Right lobe of liver (tissue), 6 donors: ENCODE results near the gene STOM. TPM values are rescaled to one million over a fixed set of nuclear protein-coding genes. Genes with fewer than 3 reads are reported as not detected.

Experiments
- ATAC-seq, 4 donors: fragments of 200-7000 bp; cut with Tn5 transposase; one replicate each; pipeline ENCODE4 v1.9.1; 2020; ENCODE audit warnings: mild to moderate bottlenecking in 4 of 4, moderate library complexity in 4 of 4
- DNase-seq, 3 donors: peaks; one replicate each; pipeline ENCODE4 v3.0.0-alpha.2; 2020
- H3K27ac ChIP-seq, 3 donors: fragments of 200-600 bp; one replicate each; pipeline ENCODE4 v1.8.0; 2022
- H3K27me3 ChIP-seq, 2 donors: fragments of 200-600 bp; one replicate each; pipeline ENCODE4 v1.8.0; 2022
- H3K36me3 ChIP-seq, 4 donors: fragments of 200-600 bp; sonication (generic) in 1 of 4; one replicate each; pipeline versions ENCODE4 v1.5.1 to v1.8.0; 2017 to 2022; ENCODE audit warnings: control low read depth in 1 of 4
- H3K4me1 ChIP-seq, 4 donors: fragments of 200-600 bp; sonication (generic) in 1 of 4; one replicate each; pipeline versions ENCODE4 v1.5.1 to v1.8.0; 2017 to 2022; ENCODE audit warnings: control low read depth in 1 of 4
- H3K4me3 ChIP-seq, 3 donors: fragments of 200-600 bp; one replicate each; pipeline ENCODE4 v1.8.0; 2022
- H3K9me3 ChIP-seq, 4 donors: fragments of 200-600 bp; sonication (generic) in 1 of 4; one replicate each; pipeline versions ENCODE4 v1.5.1 to v1.8.0; 2017 to 2022; ENCODE audit warnings: control low read depth in 1 of 4
- CTCF ChIP-seq, 4 donors: fragments of 200-600 bp in 3 of 4; fragments of 450-650 bp in 1 of 4; IDR thresholded peaks; one replicate each; pipeline versions ENCODE4 v1.5.1 to v1.8.0; 2016 to 2022; ENCODE audit warnings: antibody characterized with exemption in 4 of 4, mild to moderate bottlenecking in 2 of 4
- POLR2A ChIP-seq: fragments of 450-650 bp; IDR thresholded peaks from one replicate; pipeline ENCODE4 v1.6.1; 2017; ENCODE audit warnings: antibody characterized with exemption, mild to moderate bottlenecking
- WGBS: methylation state at CpG from one replicate; pipeline ENCODE4 v1.1.6; 2018; ENCODE audit warnings: low coverage, low lambda C conversion rate; ENCODE audit not compliant: insufficient coverage; ENCODE audit errors: missing lambda C conversion rate; 5-methylcytosine and 5-hydroxymethylcytosine counted together
- intact Hi-C, 2 donors: fragments of 100-400 bp; cut with DNase I; formaldehyde crosslinking; loops; one replicate each; pipeline versions ENCODE4 v1.11.2 to v1.14.1; 2022
- total RNA-seq, 6 experiments: library from RNA; depleted of rRNA in 2 of 6; stranded (reverse); fragments of >200 nt in 2 of 6; fragmentation: NEBNext Ultra II Directional in 3 of 6; extraction: Animal tissue kit (Norgen Biotek cat#: 25700) in 3 of 6; gene quantifications; one replicate each; pipeline versions ENCODE4 v1.1.0 to v1.2.4, GENCODE V29; 2016 to 2023
- donor health status: DM: no; HTN: yes; CAD: no.
- donor health status: DM: no; HTN: no; CAD: no.
- donor health status: DM: no; HTN: no; CAD: no.
- donor health status: DM: no; HTN: yes; CAD: no.
- donor health status: DM: no; HTN: yes; CAD: no.

The STOM gene
- total RNA-seq, 6 experiments from 2014 or later, result 232 to 655 (median 443) TPM

DNA sequence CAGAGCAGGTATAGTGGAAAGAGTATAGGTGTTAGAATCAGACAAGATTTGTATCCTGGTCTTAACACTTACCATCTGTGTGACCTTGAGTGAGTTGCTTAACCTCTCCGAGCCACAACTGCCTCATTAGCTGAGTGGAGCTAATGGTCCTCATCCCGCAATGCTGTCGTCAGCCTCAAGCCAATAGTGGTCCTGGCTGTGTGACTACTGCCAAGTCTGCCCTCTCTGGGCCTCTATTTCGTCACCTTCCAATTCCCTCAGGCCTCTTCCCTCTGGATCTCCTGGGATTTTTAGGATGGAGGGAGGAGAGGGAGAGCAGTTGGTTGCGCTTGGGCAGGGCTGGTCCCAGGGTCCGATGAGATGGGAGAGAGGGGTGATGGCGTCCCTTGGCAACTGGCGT lies 41.6 kb downstream of the STOM start:
- Histone ChIP-seq H3K27ac (peak overlapping the region in 1 of 3 donors; percentile 96), H3K36me3 (peaks cover 0 to 30% (median 6%) of the 10 kb centered on the region in 4 donors), H3K9me3 (no peaks in the 10 kb centered on the region), H3K4me1 (peaks cover 0 to 20% (median 7%) of the 10 kb centered on the region in 4 donors), H3K4me3 (no peak overlapping the region), H3K27me3 (no peaks in the 10 kb centered on the region)
- whole genome bisulfite sequencing, result 80% methylated on average over 5 of the region's 8 CpGs
- no peak for ATAC-seq
- no peak for TF ChIP-seq CTCF (IDR thresholded peaks at IDR 0.05)
- TF ChIP-seq POLR2A, result no peak
- intact Hi-C loops, result no loop called here
- no peak for DNase-seq

DNA sequence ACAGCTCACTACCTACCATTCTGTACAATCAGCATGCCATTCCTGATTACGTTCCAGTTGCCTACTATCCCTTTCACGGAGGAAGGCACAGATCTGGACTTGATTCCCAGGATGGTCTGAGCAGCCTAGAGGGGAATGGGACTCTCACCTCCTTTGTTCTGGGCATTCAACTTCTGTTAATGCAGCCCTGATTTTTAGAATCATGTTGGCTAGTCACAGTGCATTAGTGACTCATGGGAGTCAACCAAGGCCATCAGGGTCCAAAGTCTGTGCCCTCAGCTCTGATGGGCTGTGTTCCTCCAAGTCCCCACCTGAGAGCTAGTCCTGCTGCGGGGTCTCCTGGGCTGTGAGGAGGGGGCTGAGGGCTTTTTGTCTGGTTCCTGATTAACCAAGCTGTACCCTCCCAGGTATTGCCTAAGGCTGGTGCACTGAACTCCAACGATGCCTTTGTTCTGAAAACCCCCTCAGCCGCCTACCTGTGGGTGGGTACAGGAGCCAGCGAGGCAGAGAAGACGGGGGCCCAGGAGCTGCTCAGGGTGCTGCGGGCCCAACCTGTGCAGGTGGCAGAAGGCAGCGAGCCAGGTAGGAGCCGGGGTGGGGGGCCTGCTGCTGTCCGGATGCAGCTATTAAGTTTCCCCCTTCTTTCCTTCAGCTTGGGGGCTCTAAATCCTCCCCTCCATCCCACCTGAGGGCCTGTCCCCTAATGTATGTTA lies 43.0 kb downstream of the STOM start:
- Histone ChIP-seq H3K27ac (peak overlapping the region; percentile 49 to 96 (median 77)), H3K36me3 (peaks cover 0 to 30% (median 6%) of the 10 kb centered on the region in 4 donors), H3K9me3 (no peaks in the 10 kb centered on the region), H3K4me1 (peaks cover 0 to 27% (median 13%) of the 10 kb centered on the region in 4 donors), H3K27me3 (no peaks in the 10 kb centered on the region), H3K4me3 (peak overlapping the region in 1 of 3 donors; percentile 35)
- WGBS, result 64% methylated on average over 5 of the region's 11 CpGs
- intact Hi-C loops, result no loop called here
- ATAC-seq (peak; percentile 7 to 48 (median 37)), DNase-seq (no peak)
- TF ChIP-seq POLR2A (no peak), CTCF (IDR thresholded peaks at IDR 0.05) (no peak)

DNA sequence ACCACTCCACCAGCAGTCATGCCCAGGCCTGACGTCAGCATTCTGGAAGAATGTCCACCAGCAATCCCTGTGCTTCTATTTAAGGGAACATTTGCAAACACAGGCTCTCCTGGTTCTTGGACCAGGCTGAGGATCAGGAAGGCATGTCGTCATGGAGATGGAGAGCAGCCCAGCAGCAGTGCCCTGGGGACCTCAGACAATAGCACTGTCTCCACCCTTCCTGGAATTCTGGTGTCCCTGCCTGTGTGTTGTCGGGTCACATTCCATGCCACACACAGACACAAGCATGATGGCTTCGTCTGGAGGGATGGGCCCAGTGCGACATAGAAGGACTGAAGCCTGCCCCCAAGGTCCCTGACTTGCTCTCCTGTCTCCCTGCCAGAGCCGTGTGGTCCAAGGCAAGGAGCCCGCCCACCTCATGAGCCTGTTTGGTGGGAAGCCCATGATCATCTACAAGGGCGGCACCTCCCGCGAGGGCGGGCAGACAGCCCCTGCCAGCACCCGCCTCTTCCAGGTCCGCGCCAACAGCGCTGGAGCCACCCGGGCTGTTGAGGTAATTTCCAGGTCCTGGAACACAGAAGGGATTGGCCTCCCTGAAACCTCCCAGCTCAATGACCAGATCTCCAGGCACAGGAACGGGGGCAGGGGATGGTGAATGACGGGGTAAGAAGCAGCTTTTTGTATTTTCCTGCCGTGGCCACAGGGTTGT lies 43.8 kb downstream of the STOM start:
- DNase-seq (peak; percentile 71 to 93 (median 87)), ATAC-seq (peak; percentile 70 to 80 (median 72))
- intact Hi-C loops, result no loop called here

DNA sequence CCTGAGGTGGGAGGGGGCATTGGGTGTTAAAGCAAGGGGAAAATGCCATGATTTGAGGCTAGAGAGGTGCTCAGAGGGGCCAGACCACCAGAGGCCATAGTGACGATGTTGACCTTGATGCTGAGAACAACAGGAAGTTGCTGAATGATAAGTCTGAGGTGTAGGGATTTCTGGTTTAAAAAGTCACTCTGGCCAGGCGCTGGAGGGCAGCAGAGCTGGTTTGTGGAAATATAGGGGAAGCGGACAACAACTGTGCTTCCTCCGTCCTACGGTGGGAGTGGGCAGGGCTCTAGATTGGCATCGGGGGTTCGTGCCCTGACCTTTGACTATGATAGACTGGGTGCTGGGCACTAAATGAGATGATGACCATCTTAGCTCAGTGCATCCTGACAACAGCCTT lies 44.7 kb downstream of the STOM start:
- Histone ChIP-seq H3K4me1 (peaks cover 0 to 34% (median 16%) of the 10 kb centered on the region in 4 donors), H3K36me3 (peaks cover 0 to 20% (median 6%) of the 10 kb centered on the region in 4 donors), H3K4me3 (no peak overlapping the region), H3K27ac (peak overlapping the region; percentile 66 to 96 (median 68)), H3K9me3 (no peaks in the 10 kb centered on the region), H3K27me3 (no peaks in the 10 kb centered on the region)
- WGBS, result 67% methylated on average over 7 of the region's 7 CpGs
- TF ChIP-seq POLR2A (no peak), CTCF (IDR thresholded peaks at IDR 0.05) (no peak)
- intact Hi-C loops, result no loop called here
- DNase-seq (no peak), ATAC-seq (no peak)

More for the DNA sequence above, 43.8 kb downstream of the STOM start:
- peaks cover 0 to 26% (median 6%) of the 10 kb centered on the region in 4 donors for H3K36me3 ChIP-seq
- H3K27ac ChIP-seq, result peak overlapping the region; percentile 66 to 96 (median 77)
- H3K4me3 ChIP-seq, result peak overlapping the region in 1 of 3 donors; percentile 35
- H3K9me3 ChIP-seq, result no peaks in the 10 kb centered on the region
- H3K4me1 ChIP-seq, result peaks cover 0 to 27% (median 13%) of the 10 kb centered on the region in 4 donors
- TF ChIP-seq POLR2A (peak; percentile 5), CTCF (IDR thresholded peaks at IDR 0.05) (no peak)
- WGBS, result 59% methylated on average over 12 of the region's 19 CpGs
- no peaks in the 10 kb centered on the region for H3K27me3 ChIP-seq
